GM12878 (cell line): ENCODE measurements around the gene RETN. TPM values are rescaled to one million over a fixed set of nuclear protein-coding genes. Genes with fewer than 3 reads are reported as not detected.

ENCODE experiments used
- ATF2 ChIP-seq: IDR thresholded peaks from 2 replicates; pipeline ENCODE4 v1.6.1; 2012; ENCODE audit warnings: low read length, inconsistent platforms
- BCL11A ChIP-seq: IDR thresholded peaks from 2 replicates; pipeline ENCODE4 v1.6.1; 2011; ENCODE audit warnings: low read depth, low read length
- BHLHE40 ChIP-seq, 2 experiments: fragments of 450-650 bp in 1 of 2; IDR thresholded peaks; 2 replicates each; pipeline ENCODE4 v1.6.1; 2011 to 2017; ENCODE audit warnings: low read depth in 2 of 2, borderline replicate concordance in 1 of 2, improper control_type of control experiment in 1 of 2, low read length in 1 of 2, mild to moderate bottlenecking in 1 of 2
- BMI1 ChIP-seq: fragments of 450-650 bp; IDR thresholded peaks from 2 replicates; pipeline ENCODE4 v1.6.1; 2016; ENCODE audit warnings: mild to moderate bottlenecking, moderate library complexity, borderline replicate concordance
- CREM ChIP-seq: IDR thresholded peaks from 2 replicates; pipeline ENCODE4 v1.6.1; 2014; ENCODE audit warnings: antibody characterized with exemption, low read depth
- E2F4 ChIP-seq: IDR thresholded peaks from 2 replicates; pipeline ENCODE4 v1.6.1; 2012; ENCODE audit warnings: low read depth, low read length, improper control_type of control experiment
- EZH2 ChIP-seq: IDR thresholded peaks from 2 replicates; pipeline ENCODE4 v1.6.1; 2012; ENCODE audit warnings: low read depth, mild to moderate bottlenecking, control low read depth, inconsistent platforms, low read length, borderline replicate concordance; ENCODE audit not compliant: control insufficient read depth
- HDAC2 ChIP-seq: fragments of 200-600 bp; sonication (generic); IDR thresholded peaks from 2 replicates; pipeline ENCODE4 v1.6.1; 2017
- IRF4 ChIP-seq: IDR thresholded peaks from 2 replicates; pipeline ENCODE4 v1.6.1; 2011; ENCODE audit warnings: low read depth, low read length
- JUND ChIP-seq: IDR thresholded peaks from 2 replicates; pipeline ENCODE4 v1.6.1; 2012; ENCODE audit warnings: low read depth, mild to moderate bottlenecking, low read length, improper control_type of control experiment, moderate library complexity
- MXI1 ChIP-seq: fragments of 150-350 bp; IDR thresholded peaks from 2 replicates; pipeline ENCODE4 v1.6.1; 2011; ENCODE audit warnings: low read depth, mild to moderate bottlenecking, inconsistent platforms, low read length, improper control_type of control experiment
- MYB ChIP-seq: fragments of 150-350 bp; IDR thresholded peaks from 2 replicates; pipeline ENCODE4 v1.6.1; 2014; ENCODE audit warnings: mild to moderate bottlenecking, low read depth, low read length, borderline replicate concordance
- NBN ChIP-seq: fragments of 450-650 bp; IDR thresholded peaks from 2 replicates; pipeline ENCODE4 v1.6.1; 2016
- RAD21 ChIP-seq: IDR thresholded peaks from 2 replicates; pipeline ENCODE4 v1.6.1; 2011; ENCODE audit warnings: mild to moderate bottlenecking, low read depth, low read length, moderate library complexity; ENCODE audit not compliant: insufficient read depth
- RAD51 ChIP-seq: fragments of 450-650 bp; IDR thresholded peaks from 2 replicates; pipeline ENCODE4 v1.6.1; 2016; ENCODE audit warnings: moderate library complexity, mild to moderate bottlenecking, inconsistent platforms
- RCOR1 ChIP-seq: conservative IDR thresholded peaks from 2 replicates; pipeline ENCODE4 v1.6.1; 2012; ENCODE audit warnings: low read depth, low read length, improper control_type of control experiment
- SRF ChIP-seq, 2 experiments: IDR thresholded peaks; 2 replicates each; pipeline ENCODE4 v1.6.1; 2011; ENCODE audit warnings: low read depth in 2 of 2, low read length in 2 of 2, mild to moderate bottlenecking in 1 of 2, moderate library complexity in 1 of 2
- USF2 ChIP-seq: IDR thresholded peaks from 2 replicates; pipeline ENCODE4 v1.6.1; 2011; ENCODE audit warnings: low read depth, low read length, improper control_type of control experiment, borderline replicate concordance
- YY1 ChIP-seq: IDR thresholded peaks from 2 replicates; pipeline ENCODE4 v1.6.1; 2011; ENCODE audit warnings: low read depth, mild to moderate bottlenecking, low read length
- ZNF207 ChIP-seq: fragments of 450-650 bp; IDR thresholded peaks from 2 replicates; pipeline ENCODE4 v1.6.1; 2014; ENCODE audit warnings: antibody characterized with exemption, mild to moderate bottlenecking, borderline replicate concordance
- ZNF592 ChIP-seq: fragments of 450-650 bp; IDR thresholded peaks from 2 replicates; pipeline ENCODE4 v1.6.1; 2017; ENCODE audit warnings: mild to moderate bottlenecking, moderate library complexity
- polyA plus RNA-seq, 11 experiments: library from polyadenylated mRNA; depleted of rRNA in 4 of 11; unstranded in 6 of 11; stranded (reverse) in 5 of 11; fragments of >200 nt; fragmentation: Nextera tagmentation in 4 of 11; fragmentation: Illumina TruSeq in 1 of 11; extraction: Ambion mirVana in 4 of 11; extraction: Trizol in 1 of 11; gene quantifications; 1 replicate in 1 of 11; 2 replicates in 10 of 11; pipeline versions ENCODE4 v1.2.1 to v1.2.3, GENCODE V29; 2011 to 2016; ENCODE audit warnings: inconsistent platforms in 2 of 11, missing spikeins in 2 of 11, low read depth in 1 of 11
- total RNA-seq, 4 experiments: library from RNA; depleted of rRNA in 3 of 4; stranded (reverse); fragments of >200 nt in 3 of 4; fragmentation: Illumina TruSeq in 1 of 4; extraction: Trizol in 1 of 4; gene quantifications; 2 replicates each; pipeline versions ENCODE4 v1.2.1 to v1.2.3, GENCODE V29; 2013 to 2021

Gene RETN
- total and polyA plus RNA-seq, 10 of the 15 experiments (the other 5 are each of a cell fraction or from before 2014, with no cell fraction given), result 0.26 TPM; not detected in 9

GRCh38 chr19:7692417-7693088 is 23.7 kb downstream of the RETN start (continued):
- peak; percentile 84 for TF ChIP-seq BMI1
- TF ChIP-seq BHLHE40 (IDR thresholded peaks at IDR 0.05; ENCODE audit: borderline replicate concordance in 1 of 2, low read depth in 2 of 2, low read length in 1 of 2), result peak; percentile 68 to 90
- no peak for TF ChIP-seq CREM
- TF ChIP-seq USF2, result no peak
- no peak for TF ChIP-seq JUND
- no peak for TF ChIP-seq HDAC2
- peak; percentile 25; the same call in 1 of the 2 replicates for TF ChIP-seq ZNF207
- no peak for TF ChIP-seq MXI1
- TF ChIP-seq RAD21, result no peak
- TF ChIP-seq ZNF592, result no peak
- no peak for TF ChIP-seq ATF2
- no peak for TF ChIP-seq IRF4
- peak; percentile 70; the same call in 1 of the 2 replicates for TF ChIP-seq BCL11A
- TF ChIP-seq EZH2, result no peak
- 0 out of 2 replicates have a peak, but pooled peaks have one; percentile 27 for TF ChIP-seq MYB
- no peak for TF ChIP-seq YY1
- TF ChIP-seq RAD51, result peak; percentile 53; the same call in 1 of the 2 replicates
- TF ChIP-seq E2F4, result no peak
- no peak for TF ChIP-seq RCOR1
- TF ChIP-seq SRF (IDR thresholded peaks at IDR 0.05; ENCODE audit: low read depth in 2 of 2, low read length in 2 of 2), result no peak
- peak; percentile 98 for TF ChIP-seq NBN
